ENCODE measurements around the gene SERPINE1.
"Not testable (repeated sequence)": the region's sequence is repeated elsewhere in the genome, so short reads cannot be mapped to it uniquely, and the experiment has no call there.

SERPINE1 gene

DNA sequence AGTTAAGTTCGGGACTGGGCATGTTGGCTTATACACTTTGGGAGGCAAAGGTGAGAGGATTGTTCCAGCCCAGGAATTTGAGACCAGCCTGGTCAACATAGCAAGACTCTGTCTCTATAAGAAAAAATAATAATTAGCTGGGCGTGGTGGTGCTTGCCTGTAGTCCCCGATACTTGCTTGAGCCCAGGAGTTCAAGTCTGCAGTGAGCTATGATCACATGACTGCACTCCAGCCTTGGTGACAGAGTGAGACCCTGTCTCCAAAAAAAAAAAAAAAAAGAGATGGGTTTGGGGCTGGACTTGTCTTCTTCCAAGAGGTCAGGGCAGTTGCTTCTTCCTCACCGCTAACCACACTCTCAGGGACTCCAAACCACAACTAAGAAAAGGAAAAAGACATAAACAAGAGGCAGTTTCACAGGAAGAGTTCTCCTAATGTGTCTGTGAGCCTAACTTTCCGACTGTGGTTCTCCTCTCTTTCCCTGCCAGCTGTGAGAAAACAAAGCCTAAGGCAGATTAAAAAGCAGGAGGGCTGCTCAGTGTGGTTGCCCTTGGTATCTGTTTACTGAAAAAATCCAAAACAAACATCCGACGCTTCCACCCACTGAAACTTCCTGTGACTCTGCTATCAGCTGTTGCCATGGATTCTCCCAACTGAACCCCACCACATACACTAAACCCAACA lies 2.4 kb upstream of the SERPINE1 start:
- DNase-seq (ENCODE audit: low spot score) = no peak

- DNase-seq (ENCODE audit: low spot score) = peak; percentile 18
Observed at GRCh38 chr7:101125989-101126650, 784 bp upstream of the SERPINE1 start.

GRCh38 chr7:101127460-101128039 lies 646 bp downstream of the SERPINE1 start:
- DNase-seq (ENCODE audit: low spot score) = no peak

- DNase-seq (ENCODE audit: low spot score) = no peak
Observed at GRCh38 chr7:101128040-101128834, 1.3 kb downstream of the SERPINE1 start.

DNA sequence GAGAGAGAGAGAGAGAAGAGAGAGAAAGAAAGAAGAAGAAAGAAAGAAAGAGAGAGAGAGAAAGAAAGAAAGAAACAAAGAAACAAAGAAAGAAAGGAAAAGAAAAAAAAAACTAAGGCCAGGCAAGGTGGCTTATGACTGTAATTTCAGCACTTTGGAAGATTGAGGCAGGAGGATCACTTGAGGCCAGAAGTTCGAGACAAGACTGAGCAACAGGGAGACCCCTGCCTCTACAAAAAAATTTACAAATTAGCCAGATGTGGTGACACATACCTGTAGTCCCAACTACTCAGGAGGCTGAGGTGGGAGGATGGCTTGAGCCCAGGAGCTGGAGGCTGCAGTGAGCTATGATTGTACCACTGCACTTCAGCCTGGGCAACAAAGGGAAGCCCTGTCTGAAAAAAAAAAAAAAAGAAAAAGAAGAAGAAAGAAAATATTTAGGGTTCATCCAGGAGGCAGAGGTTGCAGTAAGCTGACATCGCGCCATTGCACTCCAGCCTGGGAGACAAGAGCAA lies 2.8 kb downstream of the SERPINE1 start:
- DNase-seq (ENCODE audit: low spot score) = no peak

GRCh38 chr7:101132626-101133600 lies 6.0 kb downstream of the SERPINE1 start:
- DNase-seq (ENCODE audit: low spot score) = not testable (repeated sequence)

DNA sequence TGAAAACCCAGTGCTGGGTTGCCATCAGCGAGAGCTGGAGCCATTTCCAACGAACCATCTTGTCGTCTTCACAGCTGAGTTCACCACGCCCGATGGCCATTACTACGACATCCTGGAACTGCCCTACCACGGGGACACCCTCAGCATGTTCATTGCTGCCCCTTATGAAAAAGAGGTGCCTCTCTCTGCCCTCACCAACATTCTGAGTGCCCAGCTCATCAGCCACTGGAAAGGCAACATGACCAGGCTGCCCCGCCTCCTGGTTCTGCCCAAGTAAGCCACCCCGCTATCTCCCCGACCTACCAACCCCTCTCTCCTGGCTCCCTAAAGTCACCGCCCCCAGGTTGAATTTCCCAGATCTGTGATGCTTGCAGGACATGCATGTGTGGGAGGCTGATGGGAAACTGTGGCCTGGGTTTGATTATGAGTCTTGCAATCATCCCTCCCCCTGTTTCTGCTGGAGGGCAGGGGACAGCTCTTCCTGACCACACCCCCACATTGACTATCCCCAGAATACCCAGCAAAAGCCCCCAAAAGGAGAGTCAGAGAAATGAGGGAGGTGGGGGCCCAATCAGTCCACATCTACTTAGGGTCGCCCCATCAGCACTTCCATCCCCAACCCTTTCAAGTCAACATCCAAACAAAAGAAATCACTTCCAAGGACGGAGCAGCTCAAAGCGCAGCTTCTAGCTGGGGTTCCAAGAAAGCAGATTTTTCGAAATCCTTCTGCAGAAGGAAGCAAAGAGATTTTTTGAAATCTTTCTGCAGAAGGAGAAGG lies 6.9 kb downstream of the SERPINE1 start:
- DNase-seq (ENCODE audit: low spot score) = no peak

DNA sequence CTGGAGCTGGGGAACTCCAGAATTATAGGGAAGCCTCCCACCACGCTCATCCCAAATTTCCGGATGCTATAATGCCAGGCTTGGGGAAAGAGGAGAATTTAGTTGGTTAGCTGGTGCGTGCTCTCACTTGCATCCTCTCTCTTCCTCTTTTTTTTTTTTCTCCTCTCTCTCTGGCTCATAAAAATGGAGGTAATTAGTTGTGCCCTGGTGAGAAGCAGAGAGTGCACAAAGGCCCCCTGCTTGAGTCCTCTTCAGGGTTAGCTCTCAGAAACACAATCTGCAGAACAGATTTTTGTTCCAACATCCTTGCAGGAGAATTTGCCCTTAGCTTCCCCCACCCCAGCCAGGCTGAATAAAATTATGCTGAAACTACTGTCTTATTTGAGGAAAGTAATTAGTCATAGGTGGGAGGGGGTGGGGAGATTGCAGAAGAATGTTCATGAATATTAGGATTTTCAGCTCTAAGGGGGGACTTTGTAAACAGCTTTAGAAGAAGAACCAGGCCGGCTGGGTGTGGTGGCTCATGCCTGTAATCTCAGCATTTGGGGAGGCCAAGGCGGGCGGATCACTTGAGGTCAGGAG lies 7.6 kb downstream of the SERPINE1 start:
- DNase-seq (ENCODE audit: low spot score) = no peak

- no peak for DNase-seq (ENCODE audit: low spot score)
Observed at GRCh38 chr7:101137651-101138212, 10.8 kb downstream of the SERPINE1 start.

- DNase-seq (ENCODE audit: low spot score) = peak; percentile 33
Observed at GRCh38 chr7:101138213-101138870, 11.4 kb downstream of the SERPINE1 start.

GRCh38 chr7:101140339-101140699 lies 13.4 kb downstream of the SERPINE1 start:
- DNase-seq (ENCODE audit: low spot score) = no peak

- DNase-seq (ENCODE audit: low spot score) = no peak
Observed at GRCh38 chr7:101140746-101141382, 14.0 kb downstream of the SERPINE1 start.

DNA sequence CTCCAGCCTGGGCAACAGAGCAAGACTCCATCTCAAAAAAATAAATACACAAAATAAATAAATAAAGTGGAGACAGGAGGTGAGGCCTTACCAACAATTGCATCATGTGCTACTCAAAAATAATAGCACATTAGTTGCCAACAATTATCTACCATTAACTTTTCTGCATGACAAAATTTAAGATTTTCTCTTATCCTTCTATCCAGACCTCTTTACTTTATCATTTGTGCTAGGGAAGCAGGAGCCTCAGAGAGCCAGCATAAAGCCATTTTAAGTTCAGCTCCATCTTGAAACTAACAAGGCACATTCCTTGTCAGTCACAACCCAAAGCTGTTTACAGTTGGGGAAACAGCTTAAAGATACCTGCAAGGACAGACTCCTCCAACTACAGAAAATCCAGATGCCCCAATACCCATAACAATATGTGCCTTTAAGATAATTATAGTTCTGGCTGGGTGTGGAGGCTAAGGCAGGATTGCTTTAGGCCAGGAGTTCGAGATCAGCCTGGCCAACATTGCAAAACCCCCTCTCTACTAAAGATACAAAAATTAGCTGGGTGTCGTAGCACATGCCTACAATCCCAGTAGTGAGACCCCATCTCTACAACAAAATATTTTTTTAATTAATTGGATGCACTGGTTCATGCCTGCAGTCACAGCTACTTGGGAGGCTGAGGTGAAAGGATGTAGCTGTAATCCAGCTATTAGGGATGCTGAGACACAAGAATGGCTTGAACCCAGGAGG lies 25.2 kb downstream of the SERPINE1 start:
- no peak for DNase-seq (ENCODE audit: low spot score)

DNA sequence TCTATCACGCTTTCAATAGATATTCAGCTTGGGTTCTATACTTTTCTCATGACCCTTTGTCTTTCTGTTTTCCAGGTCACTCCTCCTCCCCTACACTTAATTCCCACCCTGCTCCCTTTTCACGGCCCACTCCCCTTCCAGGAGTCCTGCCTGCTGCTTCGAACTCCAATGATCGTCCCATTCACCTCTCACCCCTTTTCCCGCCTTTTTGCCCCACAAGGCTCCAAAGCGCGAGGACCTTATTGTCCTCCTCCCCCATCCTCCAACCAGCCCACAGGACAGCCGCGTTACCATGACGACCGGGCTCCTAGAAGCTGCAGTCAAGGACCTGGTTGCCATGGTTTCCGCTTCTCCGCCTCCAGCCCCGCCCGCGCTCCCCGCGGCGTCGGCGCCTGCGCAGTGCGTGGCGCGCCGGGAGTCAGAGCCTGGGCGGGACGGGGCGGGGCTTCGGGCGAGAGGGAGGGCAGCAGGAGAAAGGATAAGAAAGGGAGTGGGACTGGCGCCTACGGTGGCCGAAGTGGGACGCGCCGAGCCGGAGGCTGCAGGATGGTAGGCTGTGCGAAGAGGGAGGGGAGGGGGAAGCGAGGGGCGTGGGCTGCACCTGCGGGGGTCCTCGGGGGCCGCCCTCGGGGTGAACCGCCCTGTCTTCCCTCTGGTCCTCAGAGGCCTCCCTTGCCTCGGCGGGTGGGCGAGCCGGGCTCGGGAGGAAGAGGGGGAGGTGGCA lies 27.2 kb downstream of the SERPINE1 start, which contains the start of gene AP1S1:
Gene AP1S1, plus strand, starts transcription at position 508 of the 724 bp plus-strand sequence. Its CDS starts 39 bp downstream, at position 547.
- peak; percentile 98 for DNase-seq (ENCODE audit: low spot score)

GRCh38 chr7:101154693-101155102 lies 27.8 kb downstream of the SERPINE1 start:
- DNase-seq (ENCODE audit: low spot score) = no peak

DNA sequence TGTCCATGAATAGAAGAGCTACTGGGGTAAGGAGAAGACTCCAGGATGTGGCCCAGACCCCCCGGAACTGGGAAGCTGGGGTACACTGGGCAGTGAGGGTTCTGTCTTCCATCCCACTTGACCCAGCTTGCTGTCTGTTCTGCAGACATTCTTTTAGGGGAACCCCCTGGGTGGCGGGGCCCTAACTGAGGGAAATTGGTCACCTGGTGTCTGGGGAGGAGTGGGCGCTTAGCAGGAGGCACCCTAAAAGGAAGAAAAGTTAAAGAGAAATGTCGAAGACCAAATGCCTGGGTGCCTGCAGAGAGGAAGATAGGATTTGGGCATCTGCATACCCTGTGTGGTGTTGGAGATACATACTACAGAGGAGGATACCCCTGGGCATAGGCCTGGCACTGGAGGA lies 28.4 kb downstream of the SERPINE1 start:
- DNase-seq (ENCODE audit: low spot score) = no peak

DNA sequence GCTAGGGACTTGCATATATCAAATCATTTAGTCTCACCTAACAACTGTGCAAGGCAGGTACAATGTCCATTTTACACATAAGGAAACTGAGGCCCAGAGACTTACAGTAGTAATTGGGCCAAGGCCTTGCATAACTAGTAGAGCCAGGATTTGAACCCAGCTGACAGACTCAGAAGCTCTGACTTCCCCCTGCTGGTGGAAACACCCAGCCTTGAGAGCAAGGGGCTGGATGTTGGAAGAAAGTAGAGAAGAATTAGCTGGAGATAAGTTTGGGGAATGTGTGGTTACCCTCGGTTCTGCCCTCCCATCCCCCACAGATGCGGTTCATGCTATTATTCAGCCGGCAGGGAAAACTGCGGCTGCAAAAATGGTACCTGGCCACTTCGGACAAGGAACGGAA lies 29.4 kb downstream of the SERPINE1 start:
- no peak for DNase-seq (ENCODE audit: low spot score)

Measured in germinal center (tissue), 1 donor.